OCI-LY7 (cell line): ENCODE results near the gene SYNJ1.

Experiments
- CTCF ChIP-seq: fragments of 200-600 bp; sonication (generic); conservative IDR thresholded peaks from 2 replicates; pipeline ENCODE4 v1.5.1; 2014; ENCODE audit warnings: mild to moderate bottlenecking, antibody characterized with exemption, low read length, moderate library complexity, mixed read lengths
- EZH2phosphoT487 ChIP-seq: fragments of 200-600 bp; sonication (generic); IDR thresholded peaks from 2 replicates; pipeline ENCODE4 v1.6.1; 2018; ENCODE audit warnings: low read depth, borderline replicate concordance, mild to moderate bottlenecking, mixed run types, antibody characterized with exemption, low read length, moderate library complexity, mixed read lengths

DNA sequence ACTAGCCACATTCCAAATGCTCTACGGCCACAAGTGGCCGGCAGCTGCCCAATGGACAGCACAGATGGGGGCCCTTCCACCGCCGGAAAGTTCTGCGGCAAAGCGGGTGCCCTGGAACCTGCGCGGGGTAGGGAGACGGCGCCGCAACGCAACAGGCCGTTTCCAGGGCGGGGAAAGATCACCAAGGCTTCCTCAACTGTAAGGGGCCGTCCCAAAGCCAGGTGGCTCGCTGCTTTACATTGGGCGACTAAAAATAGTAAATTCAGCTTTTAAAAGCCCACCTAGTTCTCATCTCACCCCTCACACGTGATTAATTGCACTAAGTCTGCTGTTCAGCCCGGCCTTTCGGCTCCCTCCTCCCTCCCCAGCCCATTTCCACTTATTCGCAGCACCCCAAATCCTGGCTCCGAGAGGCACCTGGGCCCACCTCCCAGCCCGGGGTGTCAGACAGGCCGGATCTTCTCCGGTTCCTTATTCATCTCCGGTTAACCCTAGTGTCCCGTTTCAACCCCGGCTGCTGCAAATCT lies 116.3 kb downstream of the SYNJ1 start:
- TF ChIP-seq CTCF, result no peak
- no peak for TF ChIP-seq EZH2phosphoT487
